GM19455 (cell line): ENCODE measurements around the gene MAPK12.

Experiments
- ATAC-seq: cut with Tn5 transposase; IDR thresholded peaks from one replicate; pipeline ENCODE4 v1.9.1; 2021; ENCODE audit not compliant: unreplicated experiment

MAPK12 gene

GRCh38 chr22:50236731-50237409, 24.6 kb downstream of the MAPK12 start:
- no peak for ATAC-seq

GRCh38 chr22:50233223-50233622, 28.3 kb downstream of the MAPK12 start:
- no peak for ATAC-seq

- no peak for ATAC-seq
These were observed 28.9 kb downstream of the MAPK12 start for GRCh38 chr22:50232481-50233151.

GRCh38 chr22:50229370-50229769, 32.1 kb downstream of the MAPK12 start:
- no peak for ATAC-seq

- ATAC-seq: no peak
These were observed 33.1 kb downstream of the MAPK12 start for GRCh38 chr22:50228366-50228765.

- ATAC-seq: no peak
These were observed 33.8 kb downstream of the MAPK12 start for GRCh38 chr22:50227579-50228215.

- ATAC-seq: no peak
These were observed 34.7 kb downstream of the MAPK12 start for GRCh38 chr22:50226875-50227165.

- ATAC-seq: no peak
These were observed 35.2 kb downstream of the MAPK12 start for GRCh38 chr22:50226063-50226874.

- no peak for ATAC-seq
These were observed 36.1 kb downstream of the MAPK12 start for GRCh38 chr22:50225200-50225969.

- ATAC-seq: no peak
These were observed 37.4 kb downstream of the MAPK12 start for GRCh38 chr22:50224071-50224470.

- ATAC-seq: no peak
These were observed 39.0 kb downstream of the MAPK12 start for GRCh38 chr22:50222508-50222907.

GRCh38 chr22:50221410-50222300, 39.8 kb downstream of the MAPK12 start:
- no peak for ATAC-seq

- no peak for ATAC-seq
These were observed 40.7 kb downstream of the MAPK12 start for GRCh38 chr22:50220603-50221409.

GRCh38 chr22:50219800-50220602, 41.5 kb downstream of the MAPK12 start:
- no peak for ATAC-seq

GRCh38 chr22:50218996-50219727, 42.3 kb downstream of the MAPK12 start:
- ATAC-seq: no peak

- no peak for ATAC-seq
These were observed 43.1 kb downstream of the MAPK12 start for GRCh38 chr22:50218153-50218995.
